GM12878 (cell line): ENCODE data around the gene PCP2. TPM values are rescaled to one million over a fixed set of nuclear protein-coding genes. Genes with fewer than 3 reads are reported as not detected.
A peak's percentile ranks its signal among the peaks of the same experiment; 100 is the strongest.

ENCODE experiments used
- CREB1 ChIP-seq: IDR thresholded peaks from 2 replicates; pipeline ENCODE4 v1.6.1; 2012; ENCODE audit warnings: low read depth, mild to moderate bottlenecking, inconsistent platforms
- E2F4 ChIP-seq: IDR thresholded peaks from 2 replicates; pipeline ENCODE4 v1.6.1; 2012; ENCODE audit warnings: low read depth, low read length, improper control_type of control experiment
- HCFC1 ChIP-seq: fragments of 150-350 bp; IDR thresholded peaks from 2 replicates; pipeline ENCODE4 v1.6.1; 2014; ENCODE audit warnings: low read length
- MLLT1 ChIP-seq: fragments of 450-650 bp; IDR thresholded peaks from 2 replicates; pipeline ENCODE4 v1.6.1; 2016; ENCODE audit warnings: mild to moderate bottlenecking
- NFYA ChIP-seq: IDR thresholded peaks from 2 replicates; pipeline ENCODE4 v1.6.1; 2011; ENCODE audit warnings: low read depth, mild to moderate bottlenecking, low read length, improper control_type of control experiment, borderline replicate concordance
- SMC3 ChIP-seq: IDR thresholded peaks from 2 replicates; pipeline ENCODE4 v1.6.1; 2011; ENCODE audit warnings: low read length, improper control_type of control experiment, borderline replicate concordance
- SREBF2 ChIP-seq: IDR thresholded peaks from 2 replicates; pipeline ENCODE4 v1.6.1; 2012; ENCODE audit warnings: mild to moderate bottlenecking, low read length
- STAT1 ChIP-seq: fragments of 450-650 bp; conservative IDR thresholded peaks from 2 replicates; pipeline ENCODE4 v1.6.1; 2014; ENCODE audit warnings: antibody characterized with exemption, mild to moderate bottlenecking
- SUPT20H ChIP-seq: IDR thresholded peaks from 2 replicates; pipeline ENCODE4 v1.6.1; 2011; ENCODE audit warnings: low read depth, mild to moderate bottlenecking, low read length, moderate library complexity, borderline replicate concordance; ENCODE audit not compliant: control insufficient read depth
- TAF1 ChIP-seq: IDR thresholded peaks from 2 replicates; pipeline ENCODE4 v1.6.1; 2011; ENCODE audit warnings: mild to moderate bottlenecking, low read depth, low read length, borderline replicate concordance
- YY1 ChIP-seq: IDR thresholded peaks from 2 replicates; pipeline ENCODE4 v1.6.1; 2011; ENCODE audit warnings: low read depth, mild to moderate bottlenecking, low read length
- ZBED1 ChIP-seq: IDR thresholded peaks from 2 replicates; pipeline ENCODE4 v1.6.1; 2016; ENCODE audit warnings: borderline replicate concordance
- ZBTB11 ChIP-seq: fragments of 450-650 bp; formaldehyde crosslinking; IDR thresholded peaks from 2 replicates; pipeline ENCODE4 v1.5.0; 2022; ENCODE audit warnings: mild to moderate bottlenecking, missing genetic modification characterization
- ZNF217 ChIP-seq: fragments of 450-650 bp; IDR thresholded peaks from 2 replicates; pipeline ENCODE4 v1.6.1; 2017; ENCODE audit warnings: antibody characterized with exemption, mild to moderate bottlenecking
- polyA plus RNA-seq, 11 experiments: library from polyadenylated mRNA; depleted of rRNA in 4 of 11; unstranded in 6 of 11; stranded (reverse) in 5 of 11; fragments of >200 nt; fragmentation: Nextera tagmentation in 4 of 11; fragmentation: Illumina TruSeq in 1 of 11; extraction: Ambion mirVana in 4 of 11; extraction: Trizol in 1 of 11; gene quantifications; 1 replicate in 1 of 11; 2 replicates in 10 of 11; pipeline versions ENCODE4 v1.2.1 to v1.2.3, GENCODE V29; 2011 to 2016; ENCODE audit warnings: inconsistent platforms in 2 of 11, missing spikeins in 2 of 11, low read depth in 1 of 11
- total RNA-seq, 4 experiments: library from RNA; depleted of rRNA in 3 of 4; stranded (reverse); fragments of >200 nt in 3 of 4; fragmentation: Illumina TruSeq in 1 of 4; extraction: Trizol in 1 of 4; gene quantifications; 2 replicates each; pipeline versions ENCODE4 v1.2.1 to v1.2.3, GENCODE V29; 2013 to 2021
- TF ChIP-seq, protein P1 (sequence below): IDR thresholded peaks from 2 replicates; pipeline ENCODE4 v1.6.1; 2011; ENCODE audit warnings: low read depth, low read length, improper control_type of control experiment, borderline replicate concordance
- TF ChIP-seq, protein P2 (sequence below): fragments of 450-650 bp; IDR thresholded peaks from 2 replicates; pipeline ENCODE4 v1.6.1; 2017; ENCODE audit warnings: mild to moderate bottlenecking, low read depth, inconsistent platforms; ENCODE audit not compliant: poor library complexity, severe bottlenecking

PCP2 gene
- total and polyA plus RNA-seq, 10 of the 15 experiments (the other 5 are each of a cell fraction or from before 2014, with no cell fraction given) = 0.10 to 0.62 (median 0.31) TPM; not detected in 5

- no peak for TF ChIP-seq ZBTB11 (CRISPR knock-in tag)
- TF ChIP-seq YY1 = peak; percentile 90
- TF ChIP-seq SREBF2 = no peak
- TF ChIP-seq HCFC1 = no peak; the same call in 1 of the 2 replicates
- TF ChIP-seq MLLT1 = no peak
- no peak; the same call in 1 of the 2 replicates for TF ChIP-seq TAF1
- TF ChIP-seq NFYA = no peak
- peak; percentile 56 for TF ChIP-seq SMC3
- no peak for TF ChIP-seq ZBED1
- TF ChIP-seq ZNF217 = peak; percentile 60
- TF ChIP-seq CREB1 = 0 out of 2 replicates have a peak, but pooled peaks have one; percentile 41
- TF ChIP-seq, protein P1, sequence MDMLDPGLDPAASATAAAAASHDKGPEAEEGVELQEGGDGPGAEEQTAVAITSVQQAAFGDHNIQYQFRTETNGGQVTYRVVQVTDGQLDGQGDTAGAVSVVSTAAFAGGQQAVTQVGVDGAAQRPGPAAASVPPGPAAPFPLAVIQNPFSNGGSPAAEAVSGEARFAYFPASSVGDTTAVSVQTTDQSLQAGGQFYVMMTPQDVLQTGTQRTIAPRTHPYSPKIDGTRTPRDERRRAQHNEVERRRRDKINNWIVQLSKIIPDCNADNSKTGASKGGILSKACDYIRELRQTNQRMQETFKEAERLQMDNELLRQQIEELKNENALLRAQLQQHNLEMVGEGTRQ = no peak
- 0 out of 2 replicates have a peak, but pooled peaks have one; percentile 49 for TF ChIP-seq STAT1
- no peak for TF ChIP-seq SUPT20H
- TF ChIP-seq, protein P2, sequence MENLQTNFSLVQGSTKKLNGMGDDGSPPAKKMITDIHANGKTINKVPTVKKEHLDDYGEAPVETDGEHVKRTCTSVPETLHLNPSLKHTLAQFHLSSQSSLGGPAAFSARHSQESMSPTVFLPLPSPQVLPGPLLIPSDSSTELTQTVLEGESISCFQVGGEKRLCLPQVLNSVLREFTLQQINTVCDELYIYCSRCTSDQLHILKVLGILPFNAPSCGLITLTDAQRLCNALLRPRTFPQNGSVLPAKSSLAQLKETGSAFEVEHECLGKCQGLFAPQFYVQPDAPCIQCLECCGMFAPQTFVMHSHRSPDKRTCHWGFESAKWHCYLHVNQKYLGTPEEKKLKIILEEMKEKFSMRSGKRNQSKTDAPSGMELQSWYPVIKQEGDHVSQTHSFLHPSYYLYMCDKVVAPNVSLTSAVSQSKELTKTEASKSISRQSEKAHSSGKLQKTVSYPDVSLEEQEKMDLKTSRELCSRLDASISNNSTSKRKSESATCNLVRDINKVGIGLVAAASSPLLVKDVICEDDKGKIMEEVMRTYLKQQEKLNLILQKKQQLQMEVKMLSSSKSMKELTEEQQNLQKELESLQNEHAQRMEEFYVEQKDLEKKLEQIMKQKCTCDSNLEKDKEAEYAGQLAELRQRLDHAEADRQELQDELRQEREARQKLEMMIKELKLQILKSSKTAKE = no peak
- TF ChIP-seq E2F4 = no peak
These were observed 47.3 kb upstream of the PCP2 start, which contains the start of gene TRAPPC5 (continued) for GRCh38 chr19:7680606-7681339.
